ENCODE measurements around the gene NT5E.

- TF ChIP-seq CTCF (IDR thresholded peaks at IDR 0.05) (no peak), POLR2A (IDR thresholded peaks at IDR 0.05) (no peak)
These were observed 33.8 kb upstream of the NT5E start for GRCh38 chr6:85416049-85416448.
